HG02798 (cell line): Measurements from ENCODE around the gene LYPD6.

Experiments used
- ATAC-seq: cut with Tn5 transposase; IDR thresholded peaks from one replicate; pipeline ENCODE4 v1.9.1; 2021; ENCODE audit warnings: mild to moderate bottlenecking; ENCODE audit not compliant: unreplicated experiment, poor library complexity

LYPD6 gene

GRCh38 chr2:149446748-149447147 lies 116.4 kb downstream of the LYPD6 start:
- ATAC-seq, result no peak

GRCh38 chr2:149448315-149448714 lies 117.9 kb downstream of the LYPD6 start:
- ATAC-seq, result no peak

DNA sequence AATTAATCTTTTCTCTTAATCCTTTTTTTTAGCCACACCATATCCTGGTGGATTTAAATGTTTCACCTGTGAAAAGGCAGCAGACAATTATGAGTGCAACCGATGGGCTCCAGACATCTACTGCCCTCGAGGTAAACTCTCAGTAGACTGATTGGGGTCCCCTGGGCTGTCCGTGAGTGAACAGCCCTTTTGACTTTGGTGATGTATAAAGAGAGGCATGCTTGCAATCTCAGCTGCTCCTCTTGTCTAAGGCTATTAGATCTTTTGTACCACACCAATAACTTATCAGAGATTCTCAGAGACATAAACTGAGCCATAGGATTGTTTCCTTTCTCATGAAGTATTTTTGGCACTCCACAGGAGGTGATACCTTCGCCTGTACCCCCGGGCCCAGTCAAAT lies 118.6 kb downstream of the LYPD6 start:
- ATAC-seq, result no peak

GRCh38 chr2:149451417-149452165 lies 121.2 kb downstream of the LYPD6 start:
- ATAC-seq, result peak; percentile 45

GRCh38 chr2:149456285-149456684 lies 125.9 kb downstream of the LYPD6 start:
- no peak for ATAC-seq

DNA sequence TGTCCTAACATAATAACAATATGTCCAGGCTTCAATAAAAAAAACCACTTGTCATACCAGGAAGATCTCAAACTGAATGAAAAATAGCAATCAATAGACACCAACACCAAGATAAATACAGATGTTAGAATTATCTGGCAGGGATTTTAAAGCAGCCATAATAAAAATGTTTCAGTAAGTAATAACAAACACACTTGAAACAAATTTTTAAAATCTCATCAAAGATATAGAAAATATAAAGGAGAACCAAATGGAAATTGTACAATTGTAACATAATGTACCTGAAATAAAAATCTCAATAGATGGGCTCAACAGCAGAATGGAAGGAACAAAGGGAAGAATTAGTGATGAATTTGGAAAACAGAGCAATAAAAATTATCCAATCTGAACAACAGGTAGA lies 128.1 kb downstream of the LYPD6 start:
- ATAC-seq, result no peak

- ATAC-seq, result peak; percentile 92
Observed at GRCh38 chr2:149463328-149464002, 133.1 kb downstream of the LYPD6 start.

DNA sequence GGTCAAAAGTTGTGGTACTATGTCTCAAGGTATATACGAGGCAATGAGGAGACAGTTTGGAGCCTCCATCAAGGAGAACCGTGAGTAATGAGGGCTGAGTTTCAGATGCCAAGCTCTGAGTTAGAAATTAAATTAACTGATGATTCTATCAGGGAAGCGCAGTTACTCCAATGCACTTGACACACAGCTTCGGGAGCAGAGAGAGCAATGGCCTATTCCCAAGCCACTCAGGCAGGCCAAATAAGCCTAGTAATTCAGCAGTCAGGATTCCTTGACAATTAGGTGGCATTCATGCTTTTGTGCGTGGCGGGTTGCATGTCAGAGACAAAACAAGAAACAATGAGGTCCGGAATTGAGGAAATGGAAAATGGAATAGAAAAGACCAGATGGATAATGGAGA lies 134.0 kb downstream of the LYPD6 start:
- ATAC-seq, result no peak

- ATAC-seq, result no peak
Observed at GRCh38 chr2:149465873-149466272, 135.5 kb downstream of the LYPD6 start.

DNA sequence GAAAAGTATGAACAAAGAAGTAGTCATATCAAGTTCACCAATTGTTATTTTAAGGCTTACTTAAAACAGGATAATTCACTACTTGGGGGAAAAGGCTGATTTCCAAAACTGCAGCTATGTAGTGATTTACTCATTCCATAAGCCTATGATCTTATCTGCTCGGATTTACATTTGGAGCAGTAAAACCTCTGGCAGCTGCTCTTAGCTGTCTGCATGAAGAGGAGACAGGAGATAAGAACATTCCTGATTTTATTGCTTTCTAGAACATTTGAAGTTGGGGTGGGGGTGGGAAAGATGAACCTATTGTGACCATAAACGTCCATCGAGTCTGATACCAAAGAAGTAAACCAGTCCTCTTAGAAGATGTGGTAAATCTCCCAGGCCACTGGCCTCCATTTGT lies 136.2 kb downstream of the LYPD6 start:
- ATAC-seq, result no peak

GRCh38 chr2:149467436-149467835 lies 137.0 kb downstream of the LYPD6 start:
- no peak for ATAC-seq

DNA sequence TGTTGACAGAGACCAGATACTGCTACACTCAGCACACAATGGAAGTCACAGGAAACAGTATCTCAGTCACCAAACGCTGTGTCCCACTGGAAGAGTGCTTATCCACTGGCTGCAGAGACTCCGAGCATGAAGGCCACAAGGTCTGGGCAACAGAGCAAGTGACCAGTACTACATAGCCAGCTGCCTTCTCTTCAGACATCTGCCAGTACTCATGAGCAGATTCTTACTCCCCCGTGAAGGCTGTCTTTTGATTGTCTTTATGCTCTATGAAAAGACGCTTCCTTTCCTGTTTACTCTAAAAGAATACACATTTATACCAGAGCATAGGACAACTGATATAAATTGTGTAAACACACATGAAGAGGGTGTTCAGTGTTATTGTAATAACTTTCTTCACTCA lies 138.2 kb downstream of the LYPD6 start:
- no peak for ATAC-seq

DNA sequence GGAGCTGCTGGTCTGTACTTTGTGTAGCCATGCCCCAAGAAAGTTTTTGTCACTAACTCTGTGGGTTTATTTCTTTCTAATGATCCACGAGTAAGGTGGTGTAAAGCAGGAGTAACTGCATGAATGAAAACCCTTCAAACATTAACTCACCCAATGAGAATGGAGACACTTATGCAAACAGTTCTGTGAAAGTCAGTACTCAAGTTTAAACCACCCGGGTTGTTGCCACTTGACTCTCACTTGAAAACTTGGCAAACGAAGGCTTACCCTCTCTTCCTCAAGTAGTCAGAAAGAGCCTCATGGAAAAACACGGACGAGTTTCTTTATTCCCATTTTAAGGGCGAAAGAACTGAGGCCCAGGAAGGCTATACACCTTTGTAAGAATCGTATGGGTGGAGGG lies 139.7 kb downstream of the LYPD6 start:
- ATAC-seq, result no peak

DNA sequence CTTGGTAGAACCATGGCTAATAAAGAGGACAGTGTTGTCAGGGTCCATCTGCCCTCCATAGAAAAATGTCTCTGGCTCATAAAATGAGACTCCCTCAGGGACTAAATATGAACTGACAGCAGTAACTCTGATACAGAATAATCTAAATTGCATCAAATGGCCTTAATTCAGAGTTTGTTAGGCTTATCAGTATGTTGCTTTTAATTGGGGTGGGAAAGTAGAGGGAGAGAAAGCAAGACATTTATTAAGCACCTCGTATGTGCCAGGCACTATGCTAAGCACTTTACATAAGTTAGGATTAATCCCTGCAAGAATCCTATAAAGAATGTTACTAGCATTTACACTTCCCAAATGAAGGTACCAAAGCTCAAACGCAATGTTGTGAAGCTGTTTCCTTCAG lies 142.0 kb downstream of the LYPD6 start:
- no peak for ATAC-seq

DNA sequence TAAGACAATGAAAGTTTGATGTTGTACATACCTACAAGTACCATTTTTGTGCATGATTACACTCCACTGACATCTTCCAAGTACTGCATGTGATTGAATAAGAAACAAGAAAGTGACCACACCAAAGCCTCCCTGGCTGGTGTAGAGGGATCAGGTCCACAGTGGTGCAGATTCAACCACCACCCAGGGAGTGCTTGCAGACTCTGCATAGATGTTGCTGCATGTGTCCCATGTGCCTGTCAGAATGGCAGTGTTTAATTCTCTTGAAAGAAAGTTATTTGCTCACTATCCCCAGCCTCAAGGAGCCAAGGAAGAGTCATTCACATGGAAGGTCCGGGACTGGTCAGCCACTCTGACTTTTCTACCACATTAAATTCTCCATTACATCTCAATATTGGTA lies 142.7 kb downstream of the LYPD6 start:
- ATAC-seq, result no peak

DNA sequence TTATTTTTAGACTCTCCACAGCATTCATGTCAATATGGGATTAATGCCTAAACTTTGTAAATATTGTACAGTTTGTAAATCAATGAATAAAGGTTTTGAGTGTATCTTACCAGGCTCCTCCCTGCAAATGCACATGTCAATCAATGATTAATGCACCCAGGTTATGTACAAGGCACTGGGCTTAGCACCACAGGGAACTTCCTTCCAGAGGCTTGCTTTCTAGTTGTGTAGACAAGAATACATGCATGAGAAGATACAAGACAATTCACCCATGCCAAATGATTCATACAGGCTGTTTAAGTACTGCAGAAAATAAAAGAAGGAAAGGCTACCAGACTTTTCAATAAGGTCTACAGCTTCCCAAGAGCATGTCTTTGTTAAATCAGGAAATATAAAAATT lies 143.1 kb downstream of the LYPD6 start:
- ATAC-seq, result no peak

DNA sequence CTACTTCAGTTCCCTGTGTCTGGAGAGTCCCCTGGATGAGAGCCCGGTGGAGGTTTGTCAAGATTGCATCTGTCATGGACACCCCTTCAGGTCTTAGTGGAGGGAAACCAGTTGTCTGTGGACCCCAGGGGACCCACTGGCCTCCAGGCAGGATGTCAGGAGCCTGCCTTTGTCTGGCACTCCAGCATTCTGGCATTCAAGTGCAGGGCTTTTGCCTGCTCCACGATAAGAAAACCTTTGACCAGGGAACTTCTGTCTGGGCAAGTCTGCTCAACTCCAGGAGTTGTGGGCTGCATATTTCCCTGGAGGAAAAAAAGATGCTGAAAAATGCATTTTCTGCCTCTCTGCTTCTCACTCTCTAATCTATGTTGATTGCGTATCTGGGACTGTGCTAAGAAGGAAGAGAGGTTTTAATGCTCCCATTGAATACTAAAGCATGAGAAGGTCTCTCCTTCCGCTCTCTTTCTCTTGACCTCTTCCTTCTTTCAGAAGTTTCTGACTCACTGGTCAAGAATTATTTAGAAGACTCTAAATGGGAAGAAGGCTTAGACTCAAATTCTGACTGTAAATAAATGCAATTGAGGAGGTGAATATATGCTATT lies 152.7 kb downstream of the LYPD6 start:
- ATAC-seq, result no peak

- no peak for ATAC-seq
Observed at GRCh38 chr2:149486664-149487063, 156.3 kb downstream of the LYPD6 start.

- no peak for ATAC-seq
Observed at GRCh38 chr2:149487189-149487588, 156.8 kb downstream of the LYPD6 start.

DNA sequence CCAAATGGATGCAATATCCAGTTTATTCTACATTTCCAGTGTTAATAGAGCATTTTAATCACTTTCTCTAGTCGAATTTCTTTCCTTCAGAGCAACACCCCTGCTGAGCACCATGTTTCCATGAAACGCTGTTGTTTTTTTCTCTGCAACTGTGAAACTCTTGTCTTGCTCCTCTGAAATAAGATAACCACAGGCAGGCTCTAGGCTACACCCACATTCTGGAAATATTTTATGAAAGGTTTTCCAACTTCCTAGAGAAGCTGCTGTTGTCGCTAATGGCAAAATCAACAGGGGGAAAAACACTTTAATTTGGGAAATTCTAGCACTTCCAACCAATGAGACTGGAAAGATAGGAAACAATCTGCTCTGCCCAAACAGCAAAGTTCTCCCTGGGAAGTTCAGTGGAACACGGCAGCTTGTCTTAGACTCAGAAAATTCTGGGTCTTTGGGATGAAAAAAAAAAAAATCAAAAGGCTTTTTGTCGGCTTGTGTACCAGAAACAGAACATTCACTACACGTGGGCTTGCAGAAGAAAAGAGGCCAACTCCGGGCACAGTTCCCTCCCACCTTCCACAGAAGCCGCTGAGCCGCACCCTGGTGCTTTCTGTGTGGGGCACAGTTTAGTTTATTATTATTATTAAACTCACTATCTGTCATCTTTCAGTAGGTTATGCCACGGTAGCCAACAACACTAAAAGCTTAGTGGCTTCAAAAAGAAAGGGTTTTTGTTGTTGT lies 158.5 kb downstream of the LYPD6 start:
- ATAC-seq, result no peak

GRCh38 chr2:149489452-149489851 lies 159.1 kb downstream of the LYPD6 start:
- no peak for ATAC-seq
